HUES64 (cell line): ENCODE data around the gene BOD1L1.

ENCODE experiments used
- H3K27ac ChIP-seq: 2 replicates; pipeline ENCODE4 v1.7.0; 2013; ENCODE audit warnings: low read depth, low read length, inconsistent platforms
- H3K27me3 ChIP-seq: 2 replicates; pipeline ENCODE4 v1.6.1; 2013; ENCODE audit warnings: mild to moderate bottlenecking, low read length; ENCODE audit not compliant: insufficient read depth
- H3K36me3 ChIP-seq: 2 replicates; pipeline ENCODE4 v1.6.1; 2013; ENCODE audit warnings: mild to moderate bottlenecking, low read length; ENCODE audit not compliant: insufficient read depth
- H3K4me1 ChIP-seq: 2 replicates; pipeline ENCODE4 v1.6.1; 2013; ENCODE audit warnings: mild to moderate bottlenecking, low read length, moderate library complexity; ENCODE audit not compliant: insufficient read depth
- H3K4me3 ChIP-seq: 2 replicates; pipeline ENCODE4 v1.5.1; 2013; ENCODE audit warnings: mild to moderate bottlenecking, low read length, moderate library complexity
- H3K9ac ChIP-seq: 2 replicates; pipeline ENCODE4 v1.6.1; 2013; ENCODE audit warnings: mild to moderate bottlenecking, low read depth, low read length
- H3K9me3 ChIP-seq: 2 replicates; pipeline ENCODE4 v1.6.1; 2013; ENCODE audit warnings: low read depth, low read length; ENCODE audit not compliant: insufficient read depth
- WGBS: fragments of 150-250, 120-280 bp; methylation state at CpG from one replicate; pipeline ENCODE4 v1.1.7; 2013; ENCODE audit warnings: missing lambda C conversion rate; 5-methylcytosine and 5-hydroxymethylcytosine counted together

The BOD1L1 gene

DNA sequence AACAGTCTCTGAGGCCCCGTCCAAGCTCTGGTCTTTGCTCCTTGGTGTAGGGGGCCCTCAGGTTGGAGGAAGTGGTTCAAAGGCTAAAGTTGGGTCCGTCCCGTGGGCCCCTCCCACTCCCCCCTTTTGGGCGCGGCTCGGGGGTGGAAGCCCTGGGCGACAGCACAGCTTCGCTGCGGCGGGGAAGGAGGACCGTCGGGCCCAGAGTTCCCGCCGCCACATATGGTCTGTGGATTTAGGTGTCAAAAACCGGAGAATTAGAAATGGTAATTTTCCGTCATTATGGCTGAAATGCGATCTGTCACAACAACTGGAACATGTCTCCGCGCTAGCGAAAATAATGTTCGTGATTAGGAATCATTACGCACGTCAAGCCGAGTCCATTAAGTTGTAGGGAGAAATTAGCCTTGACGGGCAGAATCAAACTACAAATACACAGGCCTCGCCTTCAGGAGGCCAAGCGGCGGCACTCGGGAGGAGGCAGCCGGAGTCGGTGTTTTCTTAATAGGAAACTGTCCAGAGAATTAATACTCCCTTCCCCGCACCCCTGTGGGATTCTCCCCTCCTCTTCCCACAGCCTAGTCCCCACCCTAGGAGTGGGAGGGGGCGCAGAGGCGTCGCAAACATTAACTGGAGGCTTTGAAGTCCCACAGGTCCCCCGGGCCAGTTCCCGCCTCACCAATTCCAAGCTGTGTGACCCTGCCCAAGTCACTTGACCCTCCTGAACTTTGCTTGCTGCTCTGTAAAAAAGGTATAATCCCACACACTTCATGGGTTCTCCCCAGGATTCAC is 98.2 kb downstream of the BOD1L1 start:
- Histone ChIP-seq H3K9ac (no peak overlapping the region), H3K27ac (no peak overlapping the region), H3K9me3 (peaks cover 3% of the 10 kb centered on the region), H3K27me3 (peaks cover 95% of the 10 kb centered on the region), H3K36me3 (no peaks in the 10 kb centered on the region), H3K4me3 (no peak overlapping the region), H3K4me1 (peaks cover 28% of the 10 kb centered on the region)
- 57% methylated on average over 37 of the region's 37 CpGs for WGBS

DNA sequence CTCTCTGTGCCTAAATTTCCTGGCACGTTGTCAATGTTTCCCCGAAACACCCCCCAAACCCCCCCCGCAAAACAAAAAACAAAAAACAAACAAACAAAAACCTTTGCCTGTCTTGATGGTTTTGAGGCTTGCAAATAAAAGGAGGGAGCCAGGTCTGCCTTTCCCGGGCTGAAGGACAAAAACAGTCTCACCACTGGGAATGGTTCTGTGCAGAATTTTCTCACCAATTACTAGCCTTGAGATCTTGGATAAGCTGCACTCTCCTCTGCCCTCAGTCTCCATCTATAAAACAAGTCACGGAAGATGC is 98.8 kb downstream of the BOD1L1 start:
- H3K4me3 ChIP-seq, result no peak overlapping the region
- peaks cover 24% of the 10 kb centered on the region for H3K4me1 ChIP-seq
- 58% methylated on average over 4 of the region's 5 CpGs for WGBS
- peaks cover 8% of the 10 kb centered on the region for H3K9me3 ChIP-seq
- H3K27me3 ChIP-seq, result peaks cover 93% of the 10 kb centered on the region
- no peak overlapping the region for H3K27ac ChIP-seq
- H3K36me3 ChIP-seq, result no peaks in the 10 kb centered on the region
- no peak overlapping the region for H3K9ac ChIP-seq

DNA sequence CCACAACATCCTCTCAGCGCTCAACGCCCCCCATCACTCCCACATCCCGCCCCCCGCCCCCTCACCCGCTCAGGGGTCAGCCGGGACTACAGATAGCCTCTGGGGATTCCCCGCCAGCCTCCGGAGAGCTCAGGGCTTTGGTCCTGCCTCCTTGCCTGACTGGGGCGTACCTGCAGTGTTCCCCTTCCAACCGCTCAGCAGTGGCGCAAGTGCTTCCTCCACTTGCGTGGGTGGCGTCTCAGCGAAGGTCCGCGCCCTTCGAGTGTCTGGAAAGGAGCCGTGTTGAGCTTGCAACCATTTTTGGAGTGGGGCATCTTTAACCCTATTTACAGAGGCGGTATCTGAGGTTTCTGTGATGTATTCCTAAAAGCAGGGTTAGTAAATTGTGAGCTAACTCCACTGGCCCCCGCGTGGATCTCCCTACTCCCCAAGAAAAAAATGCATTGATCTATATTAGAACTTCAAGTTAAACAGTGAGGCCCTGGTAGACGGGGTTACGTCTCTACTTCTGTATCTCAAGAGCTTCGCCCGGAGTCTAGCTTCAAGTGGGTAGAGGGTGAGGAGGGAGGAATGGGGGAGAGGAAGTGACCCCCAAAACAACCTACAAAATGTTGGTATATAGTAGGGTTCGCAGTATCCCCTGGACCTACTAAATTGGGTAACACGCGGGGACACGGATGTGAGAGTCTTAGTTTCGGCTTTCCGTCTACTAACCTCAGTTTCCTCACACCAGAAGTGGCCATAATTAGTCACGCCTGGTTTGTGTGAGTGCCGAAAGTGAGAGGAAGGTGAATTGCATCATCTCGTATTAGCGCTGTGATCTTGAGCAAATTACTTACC is 99.3 kb downstream of the BOD1L1 start:
- Histone ChIP-seq H3K9ac (no peak overlapping the region), H3K9me3 (peaks cover 8% of the 10 kb centered on the region), H3K4me1 (peaks cover 23% of the 10 kb centered on the region), H3K36me3 (no peaks in the 10 kb centered on the region), H3K4me3 (no peak overlapping the region), H3K27ac (no peak overlapping the region), H3K27me3 (peaks cover 90% of the 10 kb centered on the region)
- WGBS, result 69% methylated on average over 34 of the region's 35 CpGs

DNA sequence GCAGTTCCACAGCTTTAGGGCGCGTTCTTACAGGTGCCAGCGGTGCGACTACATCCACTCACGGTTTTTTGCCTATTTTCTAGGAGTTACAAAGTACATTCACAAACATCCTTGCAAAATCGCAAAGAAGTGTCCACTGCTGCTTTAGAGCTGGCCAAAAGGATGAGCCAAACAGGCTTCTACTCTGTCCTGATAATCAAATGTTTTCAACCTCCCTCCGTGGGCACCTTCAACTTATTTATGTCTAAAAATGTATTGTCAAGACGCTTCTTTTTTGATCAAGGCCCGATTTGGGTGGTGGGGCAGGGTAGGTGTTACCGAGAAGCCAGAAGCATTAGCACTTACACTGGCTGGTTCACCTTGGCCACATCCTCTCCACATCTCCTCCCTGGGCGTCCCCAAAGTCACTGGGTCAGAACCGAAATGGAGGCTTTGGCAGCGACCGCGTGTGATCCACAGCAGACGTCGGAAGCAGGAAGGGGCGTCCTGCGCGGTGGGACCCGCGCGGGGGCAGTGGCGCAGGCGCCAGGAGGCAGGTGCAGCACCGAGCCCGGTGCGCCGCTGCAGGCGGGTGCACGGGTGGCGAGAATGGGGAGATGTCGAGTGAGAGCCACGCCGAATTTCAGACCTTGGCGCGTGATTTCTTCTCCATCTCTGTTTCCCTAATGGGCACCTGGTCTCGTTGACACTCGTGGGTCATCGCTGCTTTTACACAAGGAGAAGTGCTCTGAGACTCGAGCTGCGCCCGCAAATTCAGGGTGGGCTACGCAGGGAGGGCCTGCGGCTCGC is 100.1 kb downstream of the BOD1L1 start:
- no peak overlapping the region for H3K4me3 ChIP-seq
- H3K9me3 ChIP-seq, result peaks cover 8% of the 10 kb centered on the region
- H3K36me3 ChIP-seq, result no peaks in the 10 kb centered on the region
- peaks cover 90% of the 10 kb centered on the region for H3K27me3 ChIP-seq
- H3K4me1 ChIP-seq, result peaks cover 18% of the 10 kb centered on the region
- 62% methylated on average over 45 of the region's 46 CpGs for WGBS
- no peak overlapping the region for H3K27ac ChIP-seq
- no peak overlapping the region for H3K9ac ChIP-seq

DNA sequence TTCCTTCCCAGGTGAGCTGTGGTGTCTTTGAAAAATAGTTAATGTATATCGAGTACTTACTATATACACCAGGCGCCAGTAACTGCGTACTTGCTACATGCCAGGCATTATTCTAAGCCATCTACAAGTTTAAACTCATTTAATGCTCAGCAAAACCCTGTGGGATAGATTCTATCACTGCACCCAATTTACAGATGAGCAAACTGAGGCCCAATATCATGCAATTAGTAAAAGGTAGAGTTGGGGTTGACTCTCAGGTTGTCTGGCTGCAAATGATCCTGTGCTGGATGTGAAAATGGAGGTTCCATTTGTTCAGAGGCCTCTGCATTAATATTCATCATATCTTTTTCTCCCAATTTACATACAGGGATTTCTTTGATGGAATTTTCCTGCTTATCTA is 100.9 kb downstream of the BOD1L1 start:
- no peak overlapping the region for H3K9ac ChIP-seq
- no peaks in the 10 kb centered on the region for H3K36me3 ChIP-seq
- peaks cover 89% of the 10 kb centered on the region for H3K27me3 ChIP-seq
- peaks cover 8% of the 10 kb centered on the region for H3K9me3 ChIP-seq
- peaks cover 11% of the 10 kb centered on the region for H3K4me1 ChIP-seq
- H3K4me3 ChIP-seq, result no peak overlapping the region
- no peak overlapping the region for H3K27ac ChIP-seq
- 95% methylated on average over 3 of the region's 3 CpGs for WGBS

DNA sequence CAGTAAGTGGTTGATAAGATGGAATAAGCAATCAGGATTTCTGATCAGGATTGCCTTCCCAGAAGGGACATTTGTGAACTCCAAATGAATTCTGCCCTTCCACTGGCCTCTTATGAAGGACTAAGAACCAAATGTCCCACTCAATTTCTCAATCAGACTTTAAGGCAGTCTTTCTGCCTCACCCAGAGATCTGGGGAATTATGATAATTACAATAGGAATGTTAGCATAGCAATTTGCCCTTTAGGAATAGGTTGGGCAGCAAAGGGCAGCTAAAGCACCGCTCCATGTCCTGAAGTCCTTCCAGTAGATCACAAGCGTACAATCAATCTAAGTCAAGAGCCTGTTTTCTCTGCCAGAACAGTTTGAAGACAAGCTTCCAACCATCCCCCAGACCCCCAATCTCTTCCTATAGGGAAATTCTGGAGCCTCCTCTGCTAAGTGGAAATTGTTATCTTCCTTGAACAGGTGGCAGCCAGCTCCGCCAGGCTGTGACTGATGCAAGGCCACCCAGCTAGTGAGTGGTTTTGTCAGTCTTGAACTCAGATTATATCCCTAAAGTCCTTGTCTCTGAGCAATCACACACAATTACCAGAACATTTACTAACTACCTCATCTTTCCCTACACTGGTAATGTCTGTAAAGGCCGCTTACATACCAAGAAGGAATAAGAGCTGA is 101.8 kb downstream of the BOD1L1 start:
- Histone ChIP-seq H3K4me3 (no peak overlapping the region), H3K27ac (no peak overlapping the region), H3K4me1 (peaks cover 3% of the 10 kb centered on the region), H3K9me3 (peaks cover 8% of the 10 kb centered on the region), H3K27me3 (peaks cover 84% of the 10 kb centered on the region), H3K9ac (no peak overlapping the region), H3K36me3 (no peaks in the 10 kb centered on the region)
- 93% methylated on average over 4 of the region's 4 CpGs for WGBS

DNA sequence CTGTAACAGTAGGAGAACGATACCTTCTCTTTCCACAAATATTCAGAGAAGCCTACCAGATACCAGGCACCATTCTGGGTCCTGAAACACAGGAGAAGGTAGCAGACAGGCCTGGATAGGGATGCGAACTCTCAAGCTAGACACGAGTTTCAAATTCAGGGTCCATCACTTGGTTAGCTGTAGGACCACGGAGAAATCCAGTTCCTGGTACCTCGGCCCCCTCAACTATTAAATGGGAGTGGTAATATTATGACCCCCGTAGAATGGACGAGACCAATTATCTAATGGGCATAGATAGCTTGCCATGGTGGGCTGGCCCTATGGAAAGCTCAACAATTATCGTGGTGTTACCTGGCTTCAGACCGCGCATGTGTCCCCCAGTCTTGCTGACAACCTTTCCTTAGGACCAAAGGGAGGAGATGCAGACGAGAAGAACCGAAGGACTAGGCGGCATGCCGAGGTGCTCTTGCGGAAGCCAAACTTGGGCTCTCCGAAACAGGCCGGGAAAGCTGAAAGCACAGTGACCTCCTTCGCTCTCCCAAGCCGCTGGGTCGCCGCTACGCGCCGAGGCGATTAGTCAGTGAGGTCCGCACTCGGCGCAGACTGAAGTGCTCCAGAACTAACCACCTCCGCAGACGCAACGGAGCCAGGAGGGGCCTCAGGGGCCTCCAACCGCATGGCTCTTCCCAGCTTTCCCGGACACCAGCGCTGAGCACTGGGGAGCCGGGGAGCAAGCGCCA is 102.9 kb downstream of the BOD1L1 start:
- Histone ChIP-seq H3K9ac (no peak overlapping the region), H3K27ac (no peak overlapping the region), H3K27me3 (peaks cover 73% of the 10 kb centered on the region), H3K4me1 (peaks cover 3% of the 10 kb centered on the region; the same call in 1 of the 2 replicates), H3K4me3 (no peak overlapping the region), H3K36me3 (no peaks in the 10 kb centered on the region), H3K9me3 (peaks cover 8% of the 10 kb centered on the region)
- 82% methylated on average over 36 of the region's 36 CpGs for WGBS

DNA sequence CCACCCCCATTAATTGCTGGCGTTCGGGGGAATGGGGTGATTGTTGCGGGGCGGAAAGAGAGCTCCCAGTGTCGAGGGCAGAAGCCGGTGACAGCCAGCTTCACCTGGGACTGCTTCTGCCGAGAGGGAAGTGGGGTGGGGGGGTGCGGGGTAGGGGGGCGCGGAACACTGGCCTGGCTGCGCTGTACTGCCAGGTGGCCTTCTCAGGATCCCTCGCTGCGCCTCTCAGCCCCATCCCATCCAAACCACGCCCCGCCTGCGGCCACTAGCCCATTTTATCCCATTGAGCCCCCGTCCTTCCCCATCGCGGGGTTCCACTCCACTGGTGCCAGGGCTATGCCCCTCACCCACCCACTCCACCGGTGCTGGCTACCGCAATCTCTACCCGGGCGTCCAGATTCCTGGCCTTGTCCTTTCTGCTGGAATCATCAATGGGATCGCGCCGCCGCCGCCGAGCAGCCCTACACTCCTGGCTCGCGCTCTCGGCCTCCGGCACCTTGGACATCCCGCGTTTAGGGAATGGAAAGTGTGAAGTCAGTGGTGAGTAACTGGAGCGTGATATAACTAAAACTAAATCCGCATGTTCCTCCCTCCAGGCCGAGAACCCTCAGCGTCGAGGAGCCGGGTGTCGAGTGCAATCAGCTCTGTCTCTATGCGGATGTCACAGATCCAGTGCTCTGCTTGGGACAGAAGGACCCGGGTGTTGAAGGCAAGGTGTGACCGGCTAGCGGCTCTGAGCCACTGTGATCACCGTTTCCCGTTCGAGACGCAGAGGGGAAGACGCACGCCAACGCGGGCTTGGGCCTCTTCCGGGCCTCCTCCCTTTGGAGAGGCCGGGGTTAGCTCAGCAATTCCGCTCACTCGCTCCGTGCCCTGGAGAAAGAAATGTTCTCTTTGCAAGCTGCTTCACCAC is 103.7 kb downstream of the BOD1L1 start:
- H3K4me3 ChIP-seq, result no peak overlapping the region
- H3K4me1 ChIP-seq, result peaks cover 11% of the 10 kb centered on the region
- H3K9ac ChIP-seq, result no peak overlapping the region
- peaks cover 65% of the 10 kb centered on the region for H3K27me3 ChIP-seq
- no peak overlapping the region for H3K27ac ChIP-seq
- peaks cover 8% of the 10 kb centered on the region for H3K9me3 ChIP-seq
- H3K36me3 ChIP-seq, result no peaks in the 10 kb centered on the region
- WGBS, result 95% methylated on average over 58 of the region's 59 CpGs

DNA sequence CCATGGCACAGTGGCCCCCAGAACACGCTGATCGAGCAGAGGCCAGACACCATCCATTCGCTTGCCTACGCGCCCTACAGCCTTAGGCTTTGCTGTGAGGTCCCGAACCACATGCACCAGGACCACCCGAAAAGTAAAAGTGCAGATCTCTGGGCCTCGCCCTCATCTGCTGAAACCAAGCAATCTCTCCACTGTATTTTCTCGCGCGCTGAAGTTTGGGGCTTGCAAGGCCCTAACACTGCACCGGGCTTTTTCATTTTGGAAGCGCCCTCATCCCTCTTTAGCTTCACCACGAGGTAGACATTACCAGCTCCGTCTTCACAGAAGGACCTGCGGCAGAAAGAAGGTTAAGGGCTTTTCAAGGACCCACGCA is 104.4 kb downstream of the BOD1L1 start:
- Histone ChIP-seq H3K4me3 (no peak overlapping the region), H3K36me3 (no peaks in the 10 kb centered on the region), H3K9me3 (peaks cover 8% of the 10 kb centered on the region), H3K27ac (no peak overlapping the region), H3K9ac (no peak overlapping the region), H3K27me3 (peaks cover 58% of the 10 kb centered on the region), H3K4me1 (peaks cover 19% of the 10 kb centered on the region)
- WGBS, result 90% methylated on average over 17 of the region's 17 CpGs
